ENCODE results near the gene IL17C. TPM values are rescaled to one million over a fixed set of nuclear protein-coding genes. Genes with fewer than 3 reads are reported as not detected.
A peak's percentile ranks its signal among the peaks of the same experiment; 100 is the strongest.

IL17C gene
- total RNA-seq, 1 donor from 2014 or later = not detected

DNA sequence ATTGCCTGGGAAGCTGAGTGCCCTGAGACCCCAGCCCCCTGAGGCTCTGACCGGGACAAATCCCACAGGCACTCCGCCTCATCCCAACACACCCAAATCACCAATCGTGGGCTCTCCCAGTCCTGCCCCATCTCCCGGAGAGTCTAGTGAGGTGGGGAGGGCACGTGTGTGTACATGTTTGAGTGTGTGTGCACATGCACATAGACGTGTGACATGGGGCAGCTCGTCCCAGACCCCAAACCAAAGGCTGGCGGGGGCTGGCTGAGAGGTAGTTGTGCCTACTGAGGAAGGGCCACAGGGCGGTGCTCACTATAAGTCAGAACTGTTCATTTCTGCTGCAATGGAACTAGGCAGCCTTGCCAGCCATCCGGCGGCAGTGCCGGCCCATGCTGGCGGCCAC lies 39.3 kb downstream of the IL17C start:
- Mint-ChIP-seq H3K4me1 (ENCODE audit: low read depth, unreplicated experiment) (no peaks in the 10 kb centered on the region), H3K27me3 (ENCODE audit: unreplicated experiment) (peaks cover 3% of the 10 kb centered on the region), H3K4me3 (ENCODE audit: unreplicated experiment) (no peak overlapping the region), H3K9me3 (ENCODE audit: unreplicated experiment) (peaks cover 2% of the 10 kb centered on the region), H3K36me3 (ENCODE audit: unreplicated experiment) (no peaks in the 10 kb centered on the region), H3K27ac (ENCODE audit: unreplicated experiment) (no peak overlapping the region)
- TF ChIP-seq, protein P1, sequence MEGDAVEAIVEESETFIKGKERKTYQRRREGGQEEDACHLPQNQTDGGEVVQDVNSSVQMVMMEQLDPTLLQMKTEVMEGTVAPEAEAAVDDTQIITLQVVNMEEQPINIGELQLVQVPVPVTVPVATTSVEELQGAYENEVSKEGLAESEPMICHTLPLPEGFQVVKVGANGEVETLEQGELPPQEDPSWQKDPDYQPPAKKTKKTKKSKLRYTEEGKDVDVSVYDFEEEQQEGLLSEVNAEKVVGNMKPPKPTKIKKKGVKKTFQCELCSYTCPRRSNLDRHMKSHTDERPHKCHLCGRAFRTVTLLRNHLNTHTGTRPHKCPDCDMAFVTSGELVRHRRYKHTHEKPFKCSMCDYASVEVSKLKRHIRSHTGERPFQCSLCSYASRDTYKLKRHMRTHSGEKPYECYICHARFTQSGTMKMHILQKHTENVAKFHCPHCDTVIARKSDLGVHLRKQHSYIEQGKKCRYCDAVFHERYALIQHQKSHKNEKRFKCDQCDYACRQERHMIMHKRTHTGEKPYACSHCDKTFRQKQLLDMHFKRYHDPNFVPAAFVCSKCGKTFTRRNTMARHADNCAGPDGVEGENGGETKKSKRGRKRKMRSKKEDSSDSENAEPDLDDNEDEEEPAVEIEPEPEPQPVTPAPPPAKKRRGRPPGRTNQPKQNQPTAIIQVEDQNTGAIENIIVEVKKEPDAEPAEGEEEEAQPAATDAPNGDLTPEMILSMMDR (IDR thresholded peaks at IDR 0.05; ENCODE audit: partially characterized antibody, unreplicated experiment) = no peak
- no peak for DNase-seq

DNA sequence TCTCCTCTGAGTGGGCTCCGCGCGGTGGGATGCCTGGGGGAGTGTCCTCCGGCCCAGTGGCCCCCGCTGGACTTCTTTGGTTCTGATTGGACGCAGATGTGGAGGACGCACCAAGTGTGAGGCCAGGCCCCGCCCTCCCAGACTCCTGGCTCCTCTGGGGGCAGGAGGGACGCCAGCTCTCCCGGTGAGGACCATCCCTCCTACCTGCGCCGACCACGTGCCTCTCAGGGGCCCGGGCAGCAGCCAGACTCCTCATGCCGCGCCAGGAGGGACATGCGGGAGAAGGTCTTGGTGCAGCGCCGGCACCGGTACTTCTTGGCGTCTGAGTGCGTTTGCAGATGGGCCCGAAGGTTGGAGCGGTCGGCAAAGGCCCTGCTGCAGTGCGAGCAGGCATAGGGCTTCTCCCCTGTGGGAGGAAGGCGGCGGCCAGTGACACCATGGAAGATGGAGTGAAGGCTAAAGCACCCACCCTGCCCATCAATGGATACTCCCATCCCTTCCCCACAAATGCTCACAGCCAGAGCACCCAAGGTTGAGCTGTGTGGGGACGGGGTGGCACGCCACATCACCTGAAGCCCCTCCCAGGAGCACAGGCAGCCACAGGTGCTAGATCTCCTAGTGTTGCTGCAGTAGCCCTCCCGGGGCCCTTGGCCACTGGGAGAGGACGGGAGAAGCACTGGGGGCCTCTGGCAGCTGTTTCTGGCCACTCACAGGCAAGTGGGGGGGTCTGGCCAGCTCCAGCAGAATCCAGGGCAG lies 40.0 kb downstream of the IL17C start:
- TF ChIP-seq, protein P1 (IDR thresholded peaks at IDR 0.05; ENCODE audit: partially characterized antibody, unreplicated experiment) = no peak
- no peak overlapping the region for H3K4me3 Mint-ChIP-seq (ENCODE audit: unreplicated experiment)
- no peak for DNase-seq
- H3K27me3 Mint-ChIP-seq (ENCODE audit: unreplicated experiment) = peaks cover 3% of the 10 kb centered on the region
- H3K27ac Mint-ChIP-seq (ENCODE audit: unreplicated experiment) = no peak overlapping the region
- peaks cover 2% of the 10 kb centered on the region for H3K9me3 Mint-ChIP-seq (ENCODE audit: unreplicated experiment)
- no peaks in the 10 kb centered on the region for H3K4me1 Mint-ChIP-seq (ENCODE audit: low read depth, unreplicated experiment)
- H3K36me3 Mint-ChIP-seq (ENCODE audit: unreplicated experiment) = no peaks in the 10 kb centered on the region

- no peak for DNase-seq
- Mint-ChIP-seq H3K27ac (ENCODE audit: unreplicated experiment) (no peak overlapping the region), H3K36me3 (ENCODE audit: unreplicated experiment) (no peaks in the 10 kb centered on the region), H3K9me3 (ENCODE audit: unreplicated experiment) (peaks cover 2% of the 10 kb centered on the region), H3K4me1 (ENCODE audit: low read depth, unreplicated experiment) (peaks cover 1% of the 10 kb centered on the region), H3K4me3 (ENCODE audit: unreplicated experiment) (no peak overlapping the region), H3K27me3 (ENCODE audit: unreplicated experiment) (peaks cover 8% of the 10 kb centered on the region)
- TF ChIP-seq, protein P1 (IDR thresholded peaks at IDR 0.05; ENCODE audit: partially characterized antibody, unreplicated experiment) = no peak
These were observed 42.2 kb downstream of the IL17C start for GRCh38 chr16:88680554-88681083.

DNA sequence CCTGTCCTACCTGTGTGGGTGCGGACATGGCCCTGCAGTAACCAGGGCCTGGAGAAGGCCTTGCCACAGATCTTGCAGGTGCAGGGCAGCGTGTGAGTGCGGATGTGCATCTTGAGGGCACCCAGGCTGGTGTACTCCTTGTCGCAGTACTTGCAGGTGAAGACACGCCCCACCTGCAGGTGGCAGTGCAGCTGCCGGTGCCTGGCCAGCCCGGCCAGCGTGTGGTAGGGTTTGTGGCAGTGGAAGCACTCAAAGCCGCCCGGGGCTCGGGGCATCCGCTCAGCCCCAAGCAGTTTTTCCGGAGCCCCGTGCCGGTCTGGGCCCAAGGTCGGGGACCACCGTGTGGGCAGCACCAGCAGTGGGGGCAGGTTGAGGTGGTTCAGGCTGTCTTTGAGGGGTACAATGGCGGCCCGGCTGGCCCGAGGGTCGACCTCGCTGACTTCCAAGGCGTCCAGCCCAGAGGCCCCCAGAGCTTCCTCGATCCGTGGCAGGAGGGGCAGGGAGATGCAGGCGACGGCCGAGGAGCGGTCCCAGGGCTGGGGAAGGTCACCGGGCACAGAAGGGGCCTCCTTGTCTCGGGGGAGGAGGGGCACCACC lies 42.8 kb downstream of the IL17C start:
- H3K4me3 Mint-ChIP-seq (ENCODE audit: unreplicated experiment) = no peak overlapping the region
- DNase-seq = no peak
- H3K36me3 Mint-ChIP-seq (ENCODE audit: unreplicated experiment) = no peaks in the 10 kb centered on the region
- H3K27ac Mint-ChIP-seq (ENCODE audit: unreplicated experiment) = no peak overlapping the region
- peaks cover 1% of the 10 kb centered on the region for H3K4me1 Mint-ChIP-seq (ENCODE audit: low read depth, unreplicated experiment)
- peaks cover 8% of the 10 kb centered on the region for H3K27me3 Mint-ChIP-seq (ENCODE audit: unreplicated experiment)
- TF ChIP-seq, protein P1 (IDR thresholded peaks at IDR 0.05; ENCODE audit: partially characterized antibody, unreplicated experiment) = peak; percentile 22
- no peaks in the 10 kb centered on the region for H3K9me3 Mint-ChIP-seq (ENCODE audit: unreplicated experiment)

All from glutamatergic neuron (in vitro differentiated cells).